OCI-LY7 (cell line): ENCODE data around the gene ALG1L2. TPM values are rescaled to one million over a fixed set of nuclear protein-coding genes. Genes with fewer than 3 reads are reported as not detected.
"Not testable (repeated sequence)": the region's sequence is repeated elsewhere in the genome, so short reads cannot be mapped to it uniquely, and the experiment has no call there.

Experiments
- BruUV-seq: library from RNA; stranded (reverse); fragments of 400-500 nt; replicated peaks from 2 replicates; lab custom pipeline; 2021; lab: Mats Ljungman, UMichigan
- CTCF ChIA-PET: fragments of 300-600 bp; sonication (Branson Sonifier 250); formaldehyde crosslinking; loops from one replicate; lab custom pipeline; 2022; ENCODE audit warnings: antibody characterized with exemption; ENCODE audit not compliant: unreplicated experiment; lab: Charles Lee
- POLR2A ChIA-PET: fragments of 300-600 bp; sonication (Branson Sonifier 250); formaldehyde crosslinking; loops from one replicate; lab custom pipeline; 2022; ENCODE audit warnings: antibody characterized with exemption; lab: Charles Lee
- DNase-seq: peaks from one replicate; pipeline ENCODE4 v3.0.0-alpha.2; 2015; ENCODE audit warnings: low spot score
- H2AFZ ChIP-seq: fragments of 200-600 bp; sonication (generic), shearing (Covaris generic); 2 replicates; pipeline ENCODE4 v1.6.1; 2014; ENCODE audit warnings: mild to moderate bottlenecking, antibody characterized with exemption, low read length, moderate library complexity
- H3K27ac ChIP-seq: fragments of 200-600 bp; sonication (generic); 2 replicates; pipeline ENCODE4 v1.5.1; 2014; ENCODE audit warnings: mixed run types, low read depth, mild to moderate bottlenecking, moderate library complexity, low read length, inconsistent platforms; ENCODE audit not compliant: poor library complexity, severe bottlenecking
- H3K36me3 ChIP-seq: fragments of 200-600 bp; sonication (generic); 2 replicates; pipeline ENCODE4 v1.6.1; 2014; ENCODE audit warnings: mild to moderate bottlenecking, antibody characterized with exemption, low read length, moderate library complexity, mixed read lengths; ENCODE audit not compliant: insufficient read depth
- H3K4me1 ChIP-seq: fragments of 200-600 bp; sonication (generic); 2 replicates; pipeline ENCODE4 v1.5.1; 2014; ENCODE audit warnings: mild to moderate bottlenecking, low read length; ENCODE audit not compliant: insufficient read depth, poor library complexity, severe bottlenecking
- H3K4me2 ChIP-seq: fragments of 200-600 bp; sonication (generic); 2 replicates; pipeline ENCODE4 v1.6.1; 2014; ENCODE audit warnings: mild to moderate bottlenecking, low read length
- H3K4me3 ChIP-seq: fragments of 200-600 bp; sonication (generic); 2 replicates; pipeline ENCODE4 v1.5.1; 2014; ENCODE audit warnings: mild to moderate bottlenecking, low read depth, low read length; ENCODE audit not compliant: poor library complexity, severe bottlenecking
- H3K79me2 ChIP-seq: fragments of 200-600 bp; sonication (generic); 2 replicates; pipeline ENCODE4 v1.6.1; 2016; ENCODE audit warnings: low read depth, mild to moderate bottlenecking, low read length, moderate library complexity, mixed read lengths; ENCODE audit not compliant: insufficient read depth
- H3K9me2 ChIP-seq: fragments of 200-600 bp; sonication (generic); 2 replicates; pipeline ENCODE4 v1.6.1; 2016; ENCODE audit warnings: mild to moderate bottlenecking, low read length, mixed read lengths; ENCODE audit not compliant: insufficient read depth
- H3K9me3 ChIP-seq: fragments of 200-600 bp; sonication (generic); 2 replicates; pipeline ENCODE4 v1.6.1; 2014; ENCODE audit warnings: mild to moderate bottlenecking, mixed run types, low read length, mixed read lengths
- H4K20me1 ChIP-seq: fragments of 200-600 bp; sonication (generic); 2 replicates; pipeline ENCODE4 v1.6.1; 2014; ENCODE audit warnings: mild to moderate bottlenecking, antibody characterized with exemption, low read length, moderate library complexity, mixed read lengths; ENCODE audit not compliant: insufficient read depth
- EZH2phosphoT487 ChIP-seq: fragments of 200-600 bp; sonication (generic); IDR thresholded peaks from 2 replicates; pipeline ENCODE4 v1.6.1; 2018; ENCODE audit warnings: low read depth, borderline replicate concordance, mild to moderate bottlenecking, mixed run types, antibody characterized with exemption, low read length, moderate library complexity, mixed read lengths
- intact Hi-C: fragments of 100-400 bp; cut with micrococcal nuclease; formaldehyde crosslinking; loops from one replicate; pipeline ENCODE4 v1.10.0; 2022; ENCODE audit not compliant: unreplicated experiment
- total RNA-seq, 2 experiments: library from RNA; depleted of rRNA in 1 of 2; stranded (reverse); fragments of >200 nt in 1 of 2; shearing (Covaris generic) in 1 of 2; gene quantifications; 2 replicates each; pipeline ENCODE4 v1.2.3, GENCODE V29; 2014 to 2022
- TF ChIP-seq, protein P1 (sequence below): fragments of 200-600 bp; sonication (generic); conservative IDR thresholded peaks from 2 replicates; pipeline ENCODE4 v1.5.1; 2014; ENCODE audit warnings: mild to moderate bottlenecking, antibody characterized with exemption, low read length, moderate library complexity, mixed read lengths

ALG1L2 gene
- total RNA-seq, 2 experiments from 2014 or later, result 2.8 TPM; not detected in 1

DNA sequence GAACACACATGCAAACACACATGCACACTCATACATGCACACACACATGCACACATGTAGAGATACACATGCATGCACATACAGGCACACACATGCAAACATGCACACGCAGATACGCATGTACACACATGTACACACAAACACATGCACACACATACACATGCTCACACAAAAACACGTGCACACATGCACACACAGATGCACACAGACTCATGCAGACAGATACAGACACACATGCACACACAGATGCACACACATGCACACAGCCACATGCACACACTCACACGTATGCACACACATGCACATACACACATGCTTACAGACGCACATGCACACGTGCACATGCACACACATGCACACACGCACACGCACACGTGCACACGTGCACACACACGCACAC lies 37.3 kb upstream of the ALG1L2 start:
- no peak for TF ChIP-seq EZH2phosphoT487
- TF ChIP-seq, protein P1, sequence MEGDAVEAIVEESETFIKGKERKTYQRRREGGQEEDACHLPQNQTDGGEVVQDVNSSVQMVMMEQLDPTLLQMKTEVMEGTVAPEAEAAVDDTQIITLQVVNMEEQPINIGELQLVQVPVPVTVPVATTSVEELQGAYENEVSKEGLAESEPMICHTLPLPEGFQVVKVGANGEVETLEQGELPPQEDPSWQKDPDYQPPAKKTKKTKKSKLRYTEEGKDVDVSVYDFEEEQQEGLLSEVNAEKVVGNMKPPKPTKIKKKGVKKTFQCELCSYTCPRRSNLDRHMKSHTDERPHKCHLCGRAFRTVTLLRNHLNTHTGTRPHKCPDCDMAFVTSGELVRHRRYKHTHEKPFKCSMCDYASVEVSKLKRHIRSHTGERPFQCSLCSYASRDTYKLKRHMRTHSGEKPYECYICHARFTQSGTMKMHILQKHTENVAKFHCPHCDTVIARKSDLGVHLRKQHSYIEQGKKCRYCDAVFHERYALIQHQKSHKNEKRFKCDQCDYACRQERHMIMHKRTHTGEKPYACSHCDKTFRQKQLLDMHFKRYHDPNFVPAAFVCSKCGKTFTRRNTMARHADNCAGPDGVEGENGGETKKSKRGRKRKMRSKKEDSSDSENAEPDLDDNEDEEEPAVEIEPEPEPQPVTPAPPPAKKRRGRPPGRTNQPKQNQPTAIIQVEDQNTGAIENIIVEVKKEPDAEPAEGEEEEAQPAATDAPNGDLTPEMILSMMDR, result no peak
- intact Hi-C loops, result no loop called here
- Histone ChIP-seq H3K4me1 (no peaks in the 10 kb centered on the region), H3K27ac (no peak overlapping the region), H3K36me3 (no peaks in the 10 kb centered on the region), H3K4me3 (no peak overlapping the region), H3K9me3 (no peaks in the 10 kb centered on the region), H2AFZ (no peak overlapping the region), H3K9me2 (no peaks in the 10 kb centered on the region), H3K4me2 (no peak overlapping the region), H4K20me1 (no peaks in the 10 kb centered on the region), H3K79me2 (no peaks in the 10 kb centered on the region)
- POLR2A ChIA-PET, result no interaction called here
- BruUV-seq, result no TSS peak
- CTCF ChIA-PET, result no interaction called here
- no peak for DNase-seq

DNA sequence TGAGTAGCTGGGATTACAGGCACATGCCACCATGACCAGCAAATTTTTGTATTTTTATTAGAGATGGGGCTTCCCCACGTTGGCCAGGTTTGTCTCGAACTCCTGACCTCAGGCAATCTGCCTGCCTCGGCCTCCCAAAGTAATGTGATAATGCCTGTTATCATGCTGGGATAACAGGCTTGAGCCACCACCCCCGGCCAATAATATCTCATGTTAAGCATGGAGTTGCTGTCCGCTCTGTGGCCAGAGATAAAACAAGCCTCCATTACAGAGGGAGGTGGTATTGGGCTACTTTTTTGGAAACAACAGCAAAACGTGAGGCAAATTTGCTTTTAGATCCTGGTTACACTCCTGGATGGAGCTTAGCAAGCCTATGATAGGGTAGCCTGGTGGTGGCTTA lies 32.9 kb upstream of the ALG1L2 start:
- no peaks in the 10 kb centered on the region for H3K4me1 ChIP-seq
- no peaks in the 10 kb centered on the region for H3K9me2 ChIP-seq
- H3K4me3 ChIP-seq, result no peak overlapping the region
- H3K4me2 ChIP-seq, result no peak overlapping the region
- intact Hi-C loops, result no loop called here
- BruUV-seq, result no TSS peak
- H4K20me1 ChIP-seq, result no peaks in the 10 kb centered on the region
- no peak for DNase-seq
- ChIA-PET POLR2A (no interaction called here), CTCF (no interaction called here)
- H3K79me2 ChIP-seq, result no peaks in the 10 kb centered on the region
- no peak overlapping the region for H3K27ac ChIP-seq
- no peak overlapping the region for H2AFZ ChIP-seq
- H3K36me3 ChIP-seq, result no peaks in the 10 kb centered on the region
- TF ChIP-seq EZH2phosphoT487, result no peak
- TF ChIP-seq, protein P1, result no peak
- no peaks in the 10 kb centered on the region for H3K9me3 ChIP-seq

DNA sequence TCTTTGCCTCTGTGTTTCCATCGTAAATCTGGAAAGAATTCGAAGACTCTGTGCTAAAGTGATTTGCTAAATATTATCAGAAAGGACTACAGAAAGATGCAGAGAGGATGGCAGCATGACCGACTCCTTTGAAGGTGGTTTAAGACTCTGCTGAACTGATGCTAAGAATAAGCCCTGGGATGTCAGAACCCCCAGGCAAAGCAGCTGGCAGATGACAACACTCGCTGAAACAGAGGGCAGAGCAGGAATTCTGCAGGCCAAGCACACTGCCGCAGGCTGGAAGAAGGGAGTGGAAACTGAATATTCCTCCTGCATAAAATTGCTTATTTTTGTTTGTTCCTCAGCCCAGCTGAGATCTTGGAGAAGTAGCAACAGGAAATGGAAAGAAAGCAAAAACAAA lies 29.3 kb upstream of the ALG1L2 start:
- DNase-seq, H3K4me2 ChIP-seq, H3K9me3 ChIP-seq, H3K4me3 ChIP-seq, H3K9me2 ChIP-seq, H4K20me1 ChIP-seq, H3K27ac ChIP-seq, CTCF ChIA-PET, POLR2A ChIA-PET, BruUV-seq, H2AFZ ChIP-seq, intact Hi-C loops, H3K79me2 ChIP-seq, H3K36me3 ChIP-seq, H3K4me1 ChIP-seq: not testable (repeated sequence)

DNA sequence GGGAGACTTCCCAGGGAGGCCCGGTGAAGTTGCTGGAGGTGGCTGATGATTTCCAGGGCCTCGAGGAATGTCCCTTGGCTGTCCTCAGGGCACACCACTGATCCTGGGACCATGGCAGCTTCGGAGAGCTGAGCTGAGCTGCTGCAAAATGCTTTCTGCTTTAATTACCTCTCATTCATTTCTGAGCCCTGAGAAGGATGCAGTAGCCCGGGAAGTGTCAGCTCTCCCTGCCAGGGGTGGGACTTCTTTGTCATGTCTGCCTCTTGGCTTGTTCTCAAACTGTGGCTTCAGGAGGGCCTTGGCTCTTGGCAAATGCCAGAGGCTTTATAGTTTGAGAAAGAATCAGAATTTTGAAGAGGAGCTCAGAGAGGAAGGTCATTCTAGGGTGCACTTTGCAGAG lies 28.7 kb upstream of the ALG1L2 start:
- H3K9me2 ChIP-seq, intact Hi-C loops, POLR2A ChIA-PET, BruUV-seq, CTCF ChIA-PET, H3K4me3 ChIP-seq, H3K79me2 ChIP-seq, DNase-seq, H4K20me1 ChIP-seq, H3K36me3 ChIP-seq, H2AFZ ChIP-seq, H3K9me3 ChIP-seq, H3K4me2 ChIP-seq, H3K4me1 ChIP-seq, H3K27ac ChIP-seq: not testable (repeated sequence)

DNA sequence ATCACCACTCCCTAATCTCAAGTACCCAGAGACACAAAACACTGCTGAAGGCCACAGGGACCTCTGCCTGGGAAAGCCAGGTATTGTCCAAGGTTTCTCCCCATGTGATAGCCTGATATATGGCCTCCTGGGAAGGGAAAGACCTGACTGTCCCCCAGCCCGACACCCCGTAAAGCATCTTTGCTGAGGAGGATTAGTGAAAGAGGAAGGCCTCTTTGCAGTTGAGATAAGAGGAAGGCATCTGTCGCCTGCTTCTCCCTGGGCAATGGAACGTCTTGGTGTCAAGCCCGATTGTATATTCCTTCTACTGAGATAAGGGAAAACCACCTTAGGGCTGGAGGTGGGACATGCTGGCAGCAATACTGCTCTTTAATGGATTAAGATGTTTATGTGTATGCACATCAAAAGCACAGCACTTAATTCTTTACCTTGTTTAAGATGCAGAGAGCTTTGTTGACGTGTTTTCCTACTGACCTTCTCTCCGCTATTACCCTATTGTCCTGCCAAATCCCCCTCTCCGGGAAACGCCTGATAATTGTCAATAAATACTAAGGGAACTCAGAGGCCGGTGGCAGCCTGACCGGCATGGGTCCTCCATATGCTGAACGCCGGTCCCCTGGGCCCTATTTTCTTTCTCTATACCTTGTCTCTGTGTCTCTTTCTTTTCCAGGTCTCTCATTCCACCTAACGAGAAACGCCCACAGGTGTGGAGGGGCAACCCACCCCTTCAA lies 23.9 kb upstream of the ALG1L2 start:
- H3K36me3 ChIP-seq, H3K79me2 ChIP-seq, H3K9me2 ChIP-seq, H3K4me2 ChIP-seq, DNase-seq, H3K4me3 ChIP-seq, H4K20me1 ChIP-seq, H3K9me3 ChIP-seq, CTCF ChIA-PET, H3K4me1 ChIP-seq, POLR2A ChIA-PET, BruUV-seq, H3K27ac ChIP-seq, H2AFZ ChIP-seq, intact Hi-C loops: not testable (repeated sequence)
